ENCODE measurements around the gene CANT1.

- TF ChIP-seq EZH2 (IDR thresholded peaks at IDR 0.05) (no peak), POLR2AphosphoS5 (IDR thresholded peaks at IDR 0.05; ENCODE audit: borderline replicate concordance, low read depth, low read length) (no peak)
Measured at GRCh38 chr17:79007504-79008381, 1.8 kb downstream of the CANT1 start.
